Measurements from ENCODE around the gene C1orf21.

The C1orf21 gene

DNA sequence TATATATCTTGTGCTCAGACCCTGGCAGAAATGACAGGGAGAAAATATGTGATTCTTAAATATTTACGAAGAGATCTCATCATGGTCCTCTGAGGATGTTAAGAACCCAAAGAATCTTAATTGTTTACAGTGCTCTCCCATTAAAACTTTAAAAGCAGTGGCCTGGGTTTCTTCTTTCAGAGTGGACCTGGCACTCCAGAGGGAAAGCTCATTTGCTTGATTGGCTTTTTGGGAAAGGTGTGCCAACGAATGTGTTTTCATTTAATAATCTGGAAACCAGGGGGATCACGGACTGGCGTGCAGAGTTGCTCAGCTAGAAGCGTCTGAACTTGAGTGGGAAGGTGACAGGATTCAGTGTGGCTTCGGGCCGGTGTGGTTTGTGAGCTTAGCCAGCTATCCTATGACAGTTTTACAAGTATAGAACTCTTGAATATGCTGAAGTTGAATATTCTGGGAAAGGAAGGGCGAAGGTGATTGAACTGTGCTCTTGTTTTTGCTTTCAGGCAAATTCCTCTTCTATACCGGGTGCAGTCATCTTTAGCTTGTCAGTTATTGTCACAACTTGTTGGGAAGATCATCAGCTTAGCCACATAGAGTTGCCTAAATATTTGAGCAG lies 154.8 kb downstream of the C1orf21 start:
- no peak for DNase-seq (ENCODE audit: extremely low read depth in 1 of 2, low read depth in 1 of 2)

DNA sequence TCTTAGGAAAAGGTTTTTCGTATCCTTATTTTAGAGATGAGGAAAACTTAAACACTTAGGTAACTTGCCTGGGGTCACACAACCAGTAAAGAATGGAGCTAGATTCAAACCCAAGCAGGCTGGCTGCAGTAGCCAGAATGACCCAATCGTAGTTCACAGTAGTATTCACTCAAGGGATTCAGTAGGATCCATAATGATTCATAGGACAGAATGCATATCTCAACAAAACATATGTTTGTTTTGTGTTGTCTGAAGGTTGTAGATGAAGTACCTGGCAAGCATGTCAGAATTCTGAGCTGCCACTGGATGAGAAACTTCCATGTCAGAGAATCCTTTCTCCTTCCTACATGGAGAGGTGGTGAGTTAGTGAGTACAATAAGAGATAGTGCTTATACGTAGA lies 155.5 kb downstream of the C1orf21 start:
- DNase-seq (ENCODE audit: extremely low read depth in 1 of 2, low read depth in 1 of 2) = no peak

DNA sequence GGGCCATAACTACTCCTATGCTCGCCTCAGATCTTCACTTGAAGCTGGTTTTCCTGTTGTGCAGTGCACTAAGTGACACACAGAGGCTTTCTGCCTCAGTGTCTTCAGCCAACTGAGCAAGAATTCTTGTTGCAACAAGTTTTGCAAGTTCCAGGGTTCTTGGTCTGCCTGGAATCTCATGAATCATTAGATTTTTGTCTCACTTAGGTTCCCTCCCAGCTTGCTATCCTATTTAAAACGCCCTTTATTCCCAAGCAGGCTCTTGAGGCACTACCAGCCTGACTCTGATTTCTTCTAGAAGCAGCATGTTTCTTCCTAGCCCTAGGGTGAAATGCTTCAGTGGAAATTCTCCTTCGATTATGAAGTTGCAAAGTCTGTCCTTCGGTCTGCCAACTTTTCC lies 158.8 kb downstream of the C1orf21 start:
- no peak for DNase-seq (ENCODE audit: extremely low read depth in 1 of 2, low read depth in 1 of 2)

DNA sequence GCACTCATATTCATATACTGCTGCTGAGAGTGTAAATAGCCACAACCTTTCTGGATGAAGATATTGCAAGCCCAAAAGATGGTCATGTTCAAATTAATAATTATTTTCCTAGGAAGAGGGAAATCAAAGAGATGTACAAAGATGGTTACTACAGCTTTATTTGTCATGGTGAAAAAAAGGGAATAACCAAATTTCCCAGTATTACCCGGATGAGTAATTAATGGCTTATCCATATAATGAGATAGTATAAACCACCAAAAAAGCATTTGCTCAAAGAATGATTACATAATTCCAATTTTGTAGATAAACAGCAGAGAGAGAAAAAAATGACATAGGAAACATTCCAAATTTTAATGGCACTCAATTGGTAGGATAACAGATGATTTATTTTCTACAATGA lies 165.6 kb downstream of the C1orf21 start:
- no peak for DNase-seq (ENCODE audit: extremely low read depth in 1 of 2, low read depth in 1 of 2)

DNA sequence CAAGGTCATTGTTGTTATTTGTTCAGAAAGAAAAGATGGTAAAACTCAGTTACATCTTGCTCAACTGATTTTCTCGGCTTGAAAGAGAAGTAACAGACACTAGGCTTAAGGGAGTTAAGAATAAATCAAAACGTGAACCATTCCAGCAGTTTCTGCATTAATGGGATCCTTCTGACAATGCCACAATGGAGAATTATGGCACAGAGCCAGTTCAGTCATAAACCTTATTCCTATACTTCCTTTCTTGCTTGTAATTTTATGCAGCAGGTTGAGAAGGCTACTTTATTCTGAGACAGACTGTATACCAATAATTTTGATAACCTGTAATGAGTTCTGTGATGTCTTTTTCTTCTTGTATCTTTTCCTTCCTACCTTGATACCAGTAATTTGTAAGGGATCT lies 167.0 kb downstream of the C1orf21 start:
- no peak for DNase-seq (ENCODE audit: extremely low read depth in 1 of 2, low read depth in 1 of 2)

DNA sequence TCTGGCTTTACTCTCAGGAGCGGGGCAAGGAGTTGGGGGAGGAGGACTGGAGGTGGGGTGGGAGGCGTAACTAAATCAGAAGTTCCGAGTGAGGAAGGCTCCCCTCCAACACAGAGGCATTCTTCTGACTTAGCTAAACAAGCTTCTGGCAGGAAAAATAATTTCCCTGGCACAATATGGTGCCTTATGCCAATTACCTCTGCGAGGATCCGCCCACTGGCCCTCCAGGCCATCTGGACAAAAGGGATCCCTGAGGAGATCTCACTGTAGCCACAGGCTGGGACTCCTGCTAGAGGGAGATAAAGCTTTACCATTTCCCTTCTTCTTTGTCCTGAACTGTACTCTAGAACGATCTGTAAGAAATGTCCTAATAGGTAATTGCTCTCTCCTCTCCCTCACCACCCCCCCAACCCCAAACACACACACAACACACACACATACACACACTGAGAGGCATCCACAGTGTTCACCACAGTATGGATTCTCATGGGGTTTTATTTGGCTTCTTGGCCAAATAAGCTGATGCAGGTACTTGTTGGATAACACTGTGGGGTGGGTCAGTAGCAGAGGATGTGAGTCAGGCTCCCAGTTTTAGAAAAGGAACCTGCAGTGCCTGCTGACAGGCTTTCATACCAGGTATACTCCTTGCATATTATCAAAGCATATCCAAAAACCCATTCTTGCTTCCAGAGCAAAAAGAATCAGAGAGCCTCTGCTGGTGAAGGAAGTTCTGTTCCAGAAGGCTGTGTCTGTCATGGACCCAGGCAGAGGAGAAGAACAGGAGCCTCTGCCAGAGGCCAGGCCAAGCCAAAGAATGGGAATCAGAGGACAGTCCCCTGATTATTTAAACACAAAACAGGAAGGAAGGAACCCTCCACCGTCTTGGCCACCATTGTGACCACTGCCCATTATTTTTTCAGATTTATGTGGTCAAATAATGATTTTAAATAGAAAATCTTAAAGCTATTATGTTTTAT lies 169.1 kb downstream of the C1orf21 start:
- no peak for DNase-seq (ENCODE audit: extremely low read depth in 1 of 2, low read depth in 1 of 2)

DNA sequence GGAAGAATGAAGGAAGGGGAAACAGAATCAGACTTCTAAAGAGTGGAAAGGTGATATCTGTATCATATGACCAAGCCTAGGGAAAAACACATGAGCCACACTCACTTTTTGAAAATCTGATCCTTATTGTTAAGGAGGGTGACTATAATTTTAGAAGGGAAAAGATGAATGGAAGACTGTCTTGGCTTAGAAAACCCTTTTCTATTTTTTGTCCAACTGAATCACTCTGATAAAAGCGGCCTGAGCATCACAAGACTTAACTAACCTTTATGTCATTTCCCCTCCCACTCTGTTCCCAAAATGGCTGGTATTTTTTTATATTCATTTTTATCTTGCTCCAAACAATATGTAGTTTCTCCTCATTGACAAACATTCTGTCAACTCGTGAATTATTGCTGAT lies 169.8 kb downstream of the C1orf21 start:
- no peak for DNase-seq (ENCODE audit: extremely low read depth in 1 of 2, low read depth in 1 of 2)

DNA sequence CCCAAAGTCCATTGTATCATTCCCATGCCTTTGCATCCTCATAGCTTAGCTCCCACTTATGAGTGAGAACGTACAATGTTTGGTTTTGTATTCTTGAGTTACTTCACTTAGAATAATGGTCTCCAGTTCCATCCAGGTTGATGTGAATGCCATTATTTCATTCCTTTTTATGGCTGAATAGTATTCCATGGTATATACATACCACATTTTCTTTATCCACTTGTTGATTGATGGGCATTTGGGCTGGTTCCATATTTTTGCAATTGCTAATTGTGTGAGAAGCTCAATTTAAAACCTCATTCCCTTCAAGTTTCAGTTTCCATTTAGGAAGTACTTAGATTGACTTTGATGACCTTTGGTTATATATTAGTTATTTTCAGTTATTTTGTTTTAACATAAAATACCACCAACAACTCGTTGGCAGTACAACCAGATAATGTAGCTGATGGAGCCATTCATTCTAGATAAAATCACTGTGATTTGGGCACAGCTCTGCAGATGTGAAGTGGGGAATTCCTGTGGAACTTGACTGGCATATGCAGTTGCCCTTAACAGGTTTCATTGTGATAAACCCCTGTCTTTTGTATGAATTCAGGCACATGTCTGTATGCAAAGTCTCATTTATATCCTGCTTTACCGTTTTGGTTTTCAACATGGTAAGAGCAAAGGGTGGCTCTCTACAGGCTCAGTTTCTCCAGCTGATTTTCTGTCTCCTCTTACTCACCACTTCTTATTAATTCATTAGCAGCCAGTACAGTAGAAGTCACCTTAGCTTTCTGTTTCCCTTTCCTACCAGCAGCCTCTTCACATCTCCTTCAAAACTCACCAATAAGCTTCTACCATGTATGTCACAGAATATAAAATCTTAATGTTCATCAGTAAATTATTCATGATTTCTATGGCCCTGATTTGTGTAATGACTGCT lies 170.9 kb downstream of the C1orf21 start:
- DNase-seq (ENCODE audit: extremely low read depth in 1 of 2, low read depth in 1 of 2) = no peak

DNA sequence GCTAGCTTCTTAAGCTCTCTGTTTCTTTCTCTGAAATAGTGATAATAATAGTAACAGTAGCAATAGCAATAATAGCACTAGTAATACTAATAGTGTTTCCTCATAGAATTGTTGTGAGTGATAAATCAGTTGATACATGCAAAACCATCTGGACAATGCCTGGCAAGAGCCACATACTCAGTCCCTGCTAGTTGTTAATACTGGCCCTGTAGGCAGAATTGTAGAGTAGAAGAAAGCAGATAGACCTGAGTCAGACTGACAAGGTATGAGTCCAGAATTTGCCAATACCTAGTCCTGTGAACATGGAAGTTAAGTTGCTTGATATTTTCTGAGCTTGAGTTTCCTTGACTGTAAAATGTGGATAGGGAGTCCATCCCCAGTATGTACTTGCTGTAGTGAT lies 171.9 kb downstream of the C1orf21 start:
- no peak for DNase-seq (ENCODE audit: extremely low read depth in 1 of 2, low read depth in 1 of 2)

DNA sequence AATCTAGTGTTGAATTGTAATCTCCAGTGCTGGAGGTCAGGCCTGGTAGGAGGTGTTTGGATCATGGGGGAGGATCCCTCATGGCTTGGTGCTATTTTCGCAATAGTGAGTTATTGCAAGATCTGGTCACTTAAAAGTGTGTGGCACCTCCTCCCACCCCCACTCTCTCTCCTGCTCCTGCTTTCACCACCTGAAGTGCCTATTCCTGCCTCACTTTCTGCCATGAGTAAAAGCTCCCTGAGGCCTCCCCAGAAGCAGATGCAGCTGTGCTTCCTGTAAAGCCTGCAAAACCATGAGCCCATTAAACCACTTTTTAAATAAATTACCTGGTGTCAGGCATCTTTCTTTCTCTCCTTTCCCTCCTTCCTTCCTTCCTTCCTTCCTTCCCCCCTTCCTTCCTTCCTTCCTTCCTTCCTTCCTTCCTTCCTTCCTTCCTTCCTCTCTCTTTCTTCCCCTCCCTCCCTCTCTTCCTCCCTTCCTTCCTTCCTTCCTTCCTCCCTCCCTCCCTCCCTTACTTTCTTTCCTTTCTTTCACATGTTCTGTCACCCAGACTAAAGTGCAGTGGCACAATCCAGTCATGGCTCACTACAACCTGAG lies 172.4 kb downstream of the C1orf21 start:
- DNase-seq (ENCODE audit: extremely low read depth in 1 of 2, low read depth in 1 of 2) = no peak

DNA sequence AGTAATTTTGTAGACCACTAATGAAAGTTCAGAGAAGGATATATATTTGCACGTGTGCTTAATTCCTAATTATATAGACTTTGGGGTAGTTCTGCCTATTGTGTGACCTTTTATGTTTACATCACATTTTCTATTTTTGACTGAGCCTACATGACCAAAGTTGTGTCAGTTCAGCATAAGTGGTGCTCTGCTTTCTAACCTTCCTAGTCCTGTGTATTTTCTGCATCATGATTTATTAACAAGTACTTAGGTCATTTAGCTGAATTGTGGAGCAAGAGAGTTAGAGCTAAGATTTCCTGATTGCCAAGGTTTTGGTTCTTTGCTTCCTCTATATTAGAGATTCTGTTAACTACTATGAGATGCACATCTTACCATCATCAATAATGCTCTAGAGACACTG lies 176.0 kb downstream of the C1orf21 start:
- no peak for DNase-seq (ENCODE audit: extremely low read depth in 1 of 2, low read depth in 1 of 2)

DNA sequence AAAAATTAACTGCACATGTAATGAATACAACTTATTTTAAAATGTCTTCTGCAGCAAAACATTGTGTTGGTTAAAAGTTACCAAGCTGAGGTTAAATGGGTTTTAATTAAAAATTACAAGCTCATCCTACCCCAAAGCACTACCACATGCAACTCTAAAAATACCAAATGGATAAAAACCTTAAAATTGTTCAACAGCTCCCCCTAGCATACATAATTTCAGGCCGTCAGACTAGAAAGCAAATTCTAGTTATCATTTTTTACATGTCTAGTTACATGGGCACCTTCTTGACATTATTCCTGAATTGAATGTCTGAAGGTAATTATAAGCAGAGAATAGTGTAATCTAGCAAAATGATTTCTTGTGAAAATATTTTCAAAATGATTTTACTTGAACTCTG lies 176.5 kb downstream of the C1orf21 start:
- no peak for DNase-seq (ENCODE audit: extremely low read depth in 1 of 2, low read depth in 1 of 2)

DNA sequence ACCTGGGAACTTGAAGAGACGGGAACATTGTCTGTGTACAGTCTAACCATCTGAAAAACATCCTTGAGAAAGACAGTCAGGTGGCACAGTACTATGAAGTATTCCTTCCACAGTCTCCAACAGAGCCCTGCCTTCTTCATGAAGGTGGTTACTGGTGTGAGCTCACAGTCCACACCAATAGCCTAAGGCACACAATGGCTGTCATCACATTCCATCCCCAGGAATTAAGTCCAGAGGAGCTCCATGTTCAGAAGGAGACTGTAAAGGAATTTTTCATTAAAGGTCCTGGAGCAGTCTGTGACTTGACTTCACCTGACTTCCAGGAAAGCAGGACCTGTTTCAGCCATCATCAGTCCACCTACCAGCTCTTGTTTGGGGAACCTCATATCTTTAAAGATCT lies 180.2 kb downstream of the C1orf21 start:
- DNase-seq (ENCODE audit: extremely low read depth in 1 of 2, low read depth in 1 of 2) = no peak

DNA sequence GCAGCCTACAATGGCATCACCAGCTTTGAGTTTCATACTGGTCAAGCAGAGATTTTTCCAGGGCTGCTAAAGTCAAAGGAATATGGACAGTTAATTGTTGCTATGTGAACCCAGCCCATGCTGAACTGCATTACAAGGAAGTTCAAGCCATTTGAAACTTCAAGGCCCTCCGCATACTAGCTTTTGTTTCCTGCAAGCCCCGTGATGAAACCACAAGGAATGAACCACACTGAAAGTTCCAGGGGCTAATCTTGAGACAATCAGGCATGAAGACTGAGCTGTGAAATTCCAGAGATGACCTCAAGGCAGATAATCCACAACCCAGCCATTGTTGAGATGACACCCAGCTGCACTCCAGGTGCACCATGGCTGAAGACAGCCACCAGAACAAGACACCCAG lies 180.8 kb downstream of the C1orf21 start:
- DNase-seq (ENCODE audit: extremely low read depth in 1 of 2, low read depth in 1 of 2) = no peak

DNA sequence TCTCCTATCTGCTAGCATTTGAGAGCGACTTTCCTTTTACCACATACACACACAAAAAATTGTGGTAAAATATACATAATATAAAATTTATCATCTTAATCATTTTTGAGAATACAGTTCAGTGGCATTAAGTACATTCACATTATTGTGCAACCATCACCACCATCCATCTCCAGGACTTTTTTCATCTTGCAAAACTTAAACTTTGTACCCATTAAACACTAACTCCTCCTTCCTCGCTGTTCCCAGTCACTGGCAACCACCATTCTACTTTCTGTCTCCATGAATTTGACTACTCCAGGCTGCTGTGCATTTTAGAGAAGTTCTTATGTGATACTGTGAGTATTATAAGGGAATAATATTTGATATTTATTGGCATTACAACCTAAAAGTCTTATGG lies 181.3 kb downstream of the C1orf21 start:
- DNase-seq (ENCODE audit: extremely low read depth in 1 of 2, low read depth in 1 of 2) = no peak

DNA sequence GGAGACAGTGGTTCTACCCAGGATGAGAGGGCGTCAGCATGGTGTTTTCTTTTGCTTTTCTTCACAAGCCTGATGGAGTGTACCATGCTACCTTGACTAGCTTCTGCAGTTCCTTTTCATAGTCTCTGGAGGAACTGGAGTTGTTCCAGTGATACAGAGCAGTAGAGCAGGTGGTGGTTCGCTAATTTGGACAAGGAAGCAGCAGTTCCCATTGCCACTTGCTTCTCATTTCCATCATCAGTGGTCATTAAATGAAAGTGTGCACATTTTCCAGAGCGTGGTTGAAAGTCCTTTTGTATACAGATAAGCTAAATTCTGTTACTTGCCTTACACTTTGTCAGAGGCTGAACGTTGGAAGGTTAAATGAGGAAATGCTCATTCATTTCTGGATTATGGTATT lies 182.3 kb downstream of the C1orf21 start:
- DNase-seq (ENCODE audit: extremely low read depth in 1 of 2, low read depth in 1 of 2) = no peak

DNA sequence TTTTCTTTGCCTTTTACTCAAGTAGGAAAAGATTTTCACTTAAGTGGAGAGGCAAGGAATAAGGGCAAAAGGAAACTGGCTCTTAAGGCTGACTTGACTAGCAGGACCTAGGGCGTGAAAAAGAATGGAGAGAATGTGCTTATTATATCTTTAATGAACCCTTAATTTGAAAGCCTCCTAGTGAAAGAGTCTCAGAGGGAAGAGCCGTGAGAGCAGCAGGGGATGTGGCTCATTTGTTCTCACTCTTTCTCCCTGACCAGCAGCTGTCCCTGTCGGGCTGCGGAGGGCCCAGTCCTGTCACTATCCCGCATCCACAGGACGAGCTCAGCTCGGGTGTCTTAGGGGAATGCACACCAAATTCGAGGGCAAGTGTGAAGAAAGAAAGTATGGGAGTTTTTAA lies 187.8 kb downstream of the C1orf21 start:
- DNase-seq (ENCODE audit: extremely low read depth in 1 of 2, low read depth in 1 of 2) = no peak

DNA sequence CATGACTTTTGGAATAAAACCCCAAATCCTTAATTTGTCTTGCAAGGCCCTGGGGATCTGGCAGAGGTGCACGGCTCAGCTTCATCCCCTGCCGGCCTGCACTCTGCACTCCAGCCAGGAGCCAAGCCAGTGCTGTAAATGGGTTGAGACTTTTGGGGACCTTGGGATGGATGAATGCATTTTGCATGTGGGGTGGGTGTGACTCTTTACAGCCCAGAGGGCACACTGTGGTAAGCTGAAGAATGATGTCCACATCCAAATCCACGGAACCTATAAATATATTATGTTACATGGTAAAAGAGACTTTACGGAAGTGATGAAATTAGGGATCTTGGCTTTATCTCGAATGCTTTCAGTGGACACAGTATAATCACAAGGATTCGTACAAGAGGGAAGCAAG lies 190.0 kb downstream of the C1orf21 start:
- DNase-seq (ENCODE audit: extremely low read depth in 1 of 2, low read depth in 1 of 2) = no peak

DNA sequence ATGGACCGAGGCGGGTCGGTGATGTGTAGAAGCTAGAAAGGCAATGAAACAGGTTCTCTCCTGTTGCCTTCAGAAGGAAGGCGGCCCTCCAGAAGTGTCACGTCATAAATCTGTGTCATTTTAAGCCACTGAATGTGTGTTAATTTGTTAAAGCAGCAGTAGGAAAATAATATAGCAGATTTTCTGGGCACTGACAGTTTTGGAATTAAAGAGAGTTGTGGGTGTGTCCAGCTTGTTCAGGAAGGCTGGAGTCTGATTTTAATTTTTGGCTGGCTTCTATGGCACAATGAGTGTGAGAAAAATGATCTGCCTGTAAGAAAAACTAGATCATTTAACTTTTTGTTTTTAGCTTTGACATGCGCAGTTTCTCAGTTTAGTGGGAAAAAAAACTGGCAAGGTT lies 190.5 kb downstream of the C1orf21 start:
- DNase-seq (ENCODE audit: extremely low read depth in 1 of 2, low read depth in 1 of 2) = no peak

DNA sequence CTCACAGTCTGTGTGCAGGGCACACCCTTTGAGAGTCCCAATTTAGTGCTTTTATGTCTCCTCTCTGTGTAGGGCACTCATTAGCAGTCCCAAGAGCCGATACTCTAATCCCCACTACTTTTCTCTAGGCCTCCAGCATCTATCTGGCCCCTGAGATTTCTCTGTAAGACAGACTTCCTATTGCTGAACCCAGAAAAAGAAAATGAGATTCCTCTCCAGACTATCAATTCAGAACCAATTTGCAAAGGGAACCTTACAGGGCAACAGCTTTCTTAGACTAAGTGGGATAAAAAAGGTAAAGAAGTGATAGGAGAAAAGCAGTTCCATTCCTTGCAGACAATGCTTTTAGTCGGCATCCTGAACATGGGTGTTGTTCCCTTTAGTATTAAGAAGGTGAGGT lies 195.6 kb downstream of the C1orf21 start:
- DNase-seq (ENCODE audit: extremely low read depth in 1 of 2, low read depth in 1 of 2) = no peak

DNA sequence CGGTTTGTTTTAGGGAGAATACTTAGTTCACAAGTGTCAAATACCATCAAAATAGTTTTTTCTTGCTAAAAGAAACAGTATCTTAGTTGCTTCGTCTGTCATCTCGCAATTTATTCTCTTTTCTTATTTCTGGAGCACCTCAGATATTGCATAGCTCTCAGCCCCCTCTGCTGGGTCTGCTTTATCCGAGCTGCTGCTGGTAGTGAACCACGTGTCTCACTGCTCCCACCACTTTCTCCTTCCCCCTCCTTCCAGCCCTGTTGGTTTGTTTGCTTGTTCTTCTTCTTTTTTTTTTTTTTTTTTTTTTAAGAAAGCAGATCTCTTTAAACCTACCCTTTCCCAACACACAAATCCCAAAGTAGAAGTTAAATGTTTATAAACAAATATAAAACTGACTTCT lies 197.0 kb downstream of the C1orf21 start:
- DNase-seq (ENCODE audit: extremely low read depth in 1 of 2, low read depth in 1 of 2) = no peak
